ENCODE data around the gene EMC10. TPM values are rescaled to one million over a fixed set of nuclear protein-coding genes. Genes with fewer than 3 reads are reported as not detected.

Gene EMC10
- polyA plus RNA-seq, 1 experiment: 45.4 TPM

- H3K4me3 ChIP-seq (ENCODE audit: low read depth, low read length): no peak overlapping the region
- H3K9me3 ChIP-seq (ENCODE audit: control insufficient read depth, insufficient read depth, low read length): no peaks in the 10 kb centered on the region; the same call in 1 of the 2 replicates
- H3K27ac ChIP-seq (ENCODE audit: low read depth, low read length): no peak overlapping the region
- ChIA-PET POLR2A (no interaction called here), CTCF (no interaction called here)
- DNase-seq (ENCODE audit: low read depth, low spot score): no peak
- peaks cover 49% of the 10 kb centered on the region for H3K27me3 ChIP-seq (ENCODE audit: control insufficient read depth, insufficient read depth, low read length)
- TF ChIP-seq, protein P1, sequence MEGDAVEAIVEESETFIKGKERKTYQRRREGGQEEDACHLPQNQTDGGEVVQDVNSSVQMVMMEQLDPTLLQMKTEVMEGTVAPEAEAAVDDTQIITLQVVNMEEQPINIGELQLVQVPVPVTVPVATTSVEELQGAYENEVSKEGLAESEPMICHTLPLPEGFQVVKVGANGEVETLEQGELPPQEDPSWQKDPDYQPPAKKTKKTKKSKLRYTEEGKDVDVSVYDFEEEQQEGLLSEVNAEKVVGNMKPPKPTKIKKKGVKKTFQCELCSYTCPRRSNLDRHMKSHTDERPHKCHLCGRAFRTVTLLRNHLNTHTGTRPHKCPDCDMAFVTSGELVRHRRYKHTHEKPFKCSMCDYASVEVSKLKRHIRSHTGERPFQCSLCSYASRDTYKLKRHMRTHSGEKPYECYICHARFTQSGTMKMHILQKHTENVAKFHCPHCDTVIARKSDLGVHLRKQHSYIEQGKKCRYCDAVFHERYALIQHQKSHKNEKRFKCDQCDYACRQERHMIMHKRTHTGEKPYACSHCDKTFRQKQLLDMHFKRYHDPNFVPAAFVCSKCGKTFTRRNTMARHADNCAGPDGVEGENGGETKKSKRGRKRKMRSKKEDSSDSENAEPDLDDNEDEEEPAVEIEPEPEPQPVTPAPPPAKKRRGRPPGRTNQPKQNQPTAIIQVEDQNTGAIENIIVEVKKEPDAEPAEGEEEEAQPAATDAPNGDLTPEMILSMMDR (IDR thresholded peaks at IDR 0.05; ENCODE audit: low read depth, low read length): no peak
Measured at GRCh38 chr19:50496189-50497021, 20.1 kb downstream of the EMC10 start.

DNA sequence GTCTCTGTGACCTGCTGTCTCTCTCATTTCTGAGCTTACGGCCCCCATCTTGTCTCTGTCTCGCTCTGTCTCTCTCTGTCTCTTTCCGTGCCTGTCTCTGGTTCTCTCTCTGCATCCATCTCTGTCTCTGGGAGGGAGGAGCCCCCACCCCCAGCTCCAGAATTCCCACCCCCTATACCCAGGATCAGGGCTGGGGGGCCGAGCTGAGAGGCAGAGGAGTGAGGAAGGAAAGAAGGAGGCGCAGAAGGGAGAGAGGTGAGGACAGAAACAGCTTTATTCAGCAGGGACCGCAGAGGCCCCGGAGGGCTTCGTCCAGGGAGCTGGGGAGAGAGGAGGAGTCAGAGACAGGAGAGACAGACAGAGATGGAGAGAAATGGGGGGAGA, 20.7 kb downstream of the EMC10 start:
- H3K4me3 ChIP-seq (ENCODE audit: low read depth, low read length): no peak overlapping the region
- peaks cover 44% of the 10 kb centered on the region for H3K27me3 ChIP-seq (ENCODE audit: control insufficient read depth, insufficient read depth, low read length)
- TF ChIP-seq, protein P1 (IDR thresholded peaks at IDR 0.05; ENCODE audit: low read depth, low read length): no peak
- ChIA-PET CTCF (no interaction called here), POLR2A (no interaction called here)
- no peak overlapping the region for H3K27ac ChIP-seq (ENCODE audit: low read depth, low read length)
- DNase-seq (ENCODE audit: low read depth, low spot score): no peak
- H3K9me3 ChIP-seq (ENCODE audit: control insufficient read depth, insufficient read depth, low read length): no peaks in the 10 kb centered on the region; the same call in 1 of the 2 replicates

GRCh38 chr19:50498219-50499056, 22.1 kb downstream of the EMC10 start:
- no peaks in the 10 kb centered on the region; the same call in 1 of the 2 replicates for H3K9me3 ChIP-seq (ENCODE audit: control insufficient read depth, insufficient read depth, low read length)
- TF ChIP-seq, protein P1 (IDR thresholded peaks at IDR 0.05; ENCODE audit: low read depth, low read length): no peak
- ChIA-PET POLR2A (no interaction called here), CTCF (no interaction called here)
- H3K27me3 ChIP-seq (ENCODE audit: control insufficient read depth, insufficient read depth, low read length): peaks cover 32% of the 10 kb centered on the region
- DNase-seq (ENCODE audit: low read depth, low spot score): no peak
- H3K4me3 ChIP-seq (ENCODE audit: low read depth, low read length): no peak overlapping the region
- H3K27ac ChIP-seq (ENCODE audit: low read depth, low read length): no peak overlapping the region

DNA sequence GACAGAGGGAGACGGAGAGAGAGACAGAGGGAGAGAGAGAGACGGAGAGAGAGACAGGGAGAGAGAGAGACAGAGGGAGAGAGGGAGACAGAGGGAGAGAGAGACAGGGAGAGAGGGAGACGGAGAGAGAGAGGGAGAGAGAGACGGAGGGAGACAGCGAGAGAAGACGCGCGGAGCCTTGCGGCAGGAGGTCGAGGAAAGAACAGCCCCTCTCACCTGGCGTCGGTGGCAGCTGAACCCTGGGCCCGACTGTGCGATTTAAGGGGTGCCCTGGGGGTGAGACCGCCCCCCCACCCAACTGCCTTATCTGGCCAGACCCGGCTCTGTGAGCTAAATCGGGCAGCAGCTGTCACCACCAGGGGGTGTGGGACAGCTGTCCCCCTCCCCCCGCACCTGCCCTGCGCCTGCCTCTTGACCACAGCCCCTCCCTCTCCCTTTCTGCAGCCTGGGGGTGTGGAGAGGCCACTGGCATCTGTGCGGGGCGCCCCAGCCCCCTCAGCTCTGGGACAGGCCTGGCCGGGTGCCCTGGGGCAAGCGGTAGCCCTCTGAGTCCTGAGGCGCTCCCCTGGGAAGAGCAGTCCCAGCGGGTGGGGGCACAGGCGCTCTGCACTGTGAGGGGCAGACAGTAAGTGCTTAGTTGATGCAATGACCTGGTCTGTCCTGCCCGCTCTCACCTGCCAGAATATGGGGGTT, 23.9 kb downstream of the EMC10 start:
- H3K9me3 ChIP-seq (ENCODE audit: control insufficient read depth, insufficient read depth, low read length): no peaks in the 10 kb centered on the region; the same call in 1 of the 2 replicates
- ChIA-PET CTCF (no interaction called here), POLR2A (no interaction called here)
- no peak for DNase-seq (ENCODE audit: low read depth, low spot score)
- H3K27ac ChIP-seq (ENCODE audit: low read depth, low read length): no peak overlapping the region
- H3K27me3 ChIP-seq (ENCODE audit: control insufficient read depth, insufficient read depth, low read length): peaks cover 31% of the 10 kb centered on the region
- TF ChIP-seq, protein P1 (IDR thresholded peaks at IDR 0.05; ENCODE audit: low read depth, low read length): peak; percentile 22; the same call in 1 of the 2 replicates
- H3K4me3 ChIP-seq (ENCODE audit: low read depth, low read length): no peak overlapping the region
